ENCODE data around the gene PPP3R2.
"Not testable (repeated sequence)": the region's sequence is repeated elsewhere in the genome, so short reads cannot be mapped to it uniquely, and the experiment has no call there.

Gene PPP3R2

GRCh38 chr9:101549472-101550098 lies 45.2 kb downstream of the PPP3R2 start:
- H3K4me3 ChIP-seq (ENCODE audit: low read length); DNase-seq (ENCODE audit: low read depth, low spot score): not testable (repeated sequence)

GRCh38 chr9:101543098-101543735 lies 51.6 kb downstream of the PPP3R2 start:
- no peak for DNase-seq (ENCODE audit: low read depth, low spot score)
- no peak overlapping the region for H3K4me3 ChIP-seq (ENCODE audit: low read length)

All from Jurkat, Clone E6-1 (cell line).